C1 segment of cervical spinal cord (tissue), 14 donors: ENCODE measurements around the gene HCN3.
"Not testable (repeated sequence)": the region's sequence is repeated elsewhere in the genome, so short reads cannot be mapped to it uniquely, and the experiment has no call there.

ENCODE experiments used
- DNase-seq, 14 donors: peaks; one replicate each; lab custom pipeline; 2025; lab: John Stamatoyannopoulos, UW

HCN3 gene

DNA sequence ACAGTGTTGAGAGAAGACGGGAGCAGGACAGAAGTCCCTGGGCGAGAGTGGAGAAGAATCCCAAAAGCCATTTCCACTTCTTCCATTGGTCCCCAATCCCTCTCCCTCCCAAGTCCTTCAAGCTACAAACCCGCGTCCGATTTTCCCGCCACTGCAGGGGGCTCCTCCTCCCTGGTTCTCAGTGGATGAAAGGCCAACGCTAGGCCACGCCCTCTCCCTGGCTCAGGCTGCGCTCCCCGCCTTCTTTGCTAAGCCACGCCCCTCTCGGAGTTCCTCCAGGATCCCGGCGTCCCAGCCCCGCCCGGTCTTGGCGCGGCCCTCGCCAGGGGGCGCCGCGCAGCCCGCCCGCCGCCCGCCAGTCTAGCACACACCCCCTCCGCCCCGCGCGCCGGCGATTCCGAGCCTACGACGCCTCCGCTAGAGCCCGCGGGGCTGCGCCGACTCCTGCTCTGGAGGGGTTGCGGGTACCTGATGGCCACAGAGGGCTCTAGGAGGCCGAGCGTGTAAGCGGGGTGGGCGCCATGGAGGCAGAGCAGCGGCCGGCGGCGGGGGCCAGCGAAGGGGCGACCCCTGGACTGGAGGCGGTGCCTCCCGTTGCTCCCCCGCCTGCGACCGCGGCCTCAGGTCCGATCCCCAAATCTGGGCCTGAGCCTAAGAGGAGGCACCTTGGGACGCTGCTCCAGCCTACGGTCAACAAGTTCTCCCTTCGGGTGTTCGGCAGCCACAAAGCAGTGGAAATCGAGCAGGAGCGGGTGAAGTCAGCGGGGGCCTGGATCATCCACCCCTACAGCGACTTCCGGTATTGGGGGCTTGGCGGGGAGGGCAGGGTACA is at the start of gene HCN3:
Gene HCN3, plus strand, starts transcription at position 394 of the 832 bp plus-strand sequence. Its CDS starts 128 bp downstream, at position 522.
- peak; percentile 42 to 94 (median 90) for DNase-seq

DNA sequence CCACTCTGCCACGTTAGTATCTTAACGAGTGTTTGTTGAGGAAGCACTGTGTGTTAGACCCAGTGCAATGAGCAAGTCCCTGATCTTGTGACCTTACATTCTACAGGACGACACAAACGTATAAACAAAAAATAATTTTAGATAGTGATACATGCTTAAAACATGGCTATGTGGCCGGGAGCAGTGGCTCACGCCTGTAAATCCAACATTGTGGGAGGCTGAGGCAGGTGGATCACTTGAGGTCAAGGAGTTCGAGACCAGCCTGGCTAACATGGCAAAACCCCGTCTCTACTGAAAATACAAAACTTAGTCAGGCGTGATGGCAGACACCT is 49.2 kb upstream of the HCN3 start:
- peak in 1 of 14 donors; percentile 32 for DNase-seq

DNA sequence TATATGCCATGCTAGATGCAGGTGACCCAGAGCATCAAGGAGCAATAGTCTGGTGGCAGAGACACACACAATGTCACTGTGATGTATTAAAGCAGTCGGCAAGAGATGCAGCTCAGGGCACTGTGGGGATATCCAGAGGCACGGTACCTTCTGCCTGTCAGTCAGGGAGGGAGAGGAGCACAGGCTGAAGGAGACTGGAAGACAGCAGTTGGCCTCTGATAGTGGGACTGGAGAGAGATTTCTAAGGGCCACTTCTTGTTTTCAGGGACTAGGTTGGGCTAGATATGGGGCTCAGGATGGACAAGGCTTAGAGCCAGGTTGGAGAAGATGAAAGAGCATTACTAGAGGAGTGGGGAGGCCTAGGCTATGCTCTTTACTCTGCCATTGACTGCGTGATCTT is 46.0 kb upstream of the HCN3 start:
- DNase-seq = not testable (repeated sequence)

DNA sequence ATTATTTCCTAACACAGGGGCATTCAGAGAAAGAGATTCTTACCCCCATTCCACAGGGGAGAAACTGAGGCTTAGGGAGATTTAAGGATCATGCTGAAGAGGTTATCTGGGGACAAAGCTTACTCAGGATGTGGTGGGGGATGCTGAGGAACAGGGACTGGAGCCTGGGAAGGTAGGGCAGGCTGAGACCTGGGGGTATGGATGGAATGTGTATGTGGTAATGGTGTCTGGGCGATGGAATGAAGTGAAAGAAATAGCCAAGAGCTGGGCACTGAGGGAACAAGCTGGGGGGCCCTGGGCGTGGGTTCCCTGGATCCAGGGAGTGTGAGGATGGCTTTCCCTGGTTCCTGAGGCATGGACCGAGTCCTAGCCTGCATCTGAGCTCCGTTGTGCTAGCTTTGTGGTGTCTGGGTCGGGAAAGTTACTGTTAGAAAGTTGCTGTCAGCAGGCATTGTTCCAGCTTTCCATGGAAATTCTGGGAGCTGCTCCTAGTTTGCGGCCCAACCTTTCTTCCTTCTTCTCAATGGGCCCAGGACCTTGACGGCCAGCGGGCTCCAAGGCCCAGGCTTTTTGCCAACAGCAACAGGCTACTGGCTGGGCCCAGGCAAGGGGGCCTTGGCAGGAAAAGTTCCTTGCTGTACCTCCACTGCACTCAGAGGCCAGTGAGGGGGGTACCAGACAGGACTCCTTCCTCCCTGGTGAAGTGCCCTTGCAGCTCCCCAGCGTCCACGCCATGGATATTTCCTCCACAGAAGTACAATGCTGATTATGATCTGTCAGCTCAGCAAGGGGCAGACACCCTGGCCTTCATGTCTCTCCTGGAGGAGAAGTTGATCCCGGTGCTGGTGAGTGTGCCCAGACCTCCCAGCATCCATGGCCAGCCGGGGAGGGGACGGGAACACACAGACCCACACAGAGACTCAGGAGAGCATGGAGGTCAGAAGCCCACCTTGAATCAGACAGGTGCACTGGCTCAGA is 45.0 kb upstream of the HCN3 start:
- DNase-seq = peak in 6 of 14 donors; percentile 11 to 58 (median 27)

DNA sequence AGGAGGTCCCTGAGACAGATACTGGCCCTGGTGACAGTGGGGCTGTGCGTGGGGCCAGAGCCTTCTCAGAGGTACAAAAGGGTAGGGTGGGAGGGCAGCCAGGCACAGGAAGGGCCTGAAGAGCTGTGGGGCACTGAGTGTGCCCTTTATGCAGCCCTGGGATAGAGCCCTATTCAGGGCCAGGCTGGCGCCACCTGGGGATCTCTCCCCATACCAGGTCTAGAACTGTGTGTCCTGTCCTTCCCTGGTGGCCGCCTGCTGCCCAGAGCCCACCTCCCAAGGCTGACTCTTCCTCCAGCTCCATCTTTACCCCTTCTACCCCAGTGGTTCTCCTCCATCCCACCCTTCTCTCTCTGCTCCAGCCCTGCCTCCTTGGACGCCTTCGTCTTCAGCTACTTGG is 43.8 kb upstream of the HCN3 start:
- not testable (repeated sequence) for DNase-seq

DNA sequence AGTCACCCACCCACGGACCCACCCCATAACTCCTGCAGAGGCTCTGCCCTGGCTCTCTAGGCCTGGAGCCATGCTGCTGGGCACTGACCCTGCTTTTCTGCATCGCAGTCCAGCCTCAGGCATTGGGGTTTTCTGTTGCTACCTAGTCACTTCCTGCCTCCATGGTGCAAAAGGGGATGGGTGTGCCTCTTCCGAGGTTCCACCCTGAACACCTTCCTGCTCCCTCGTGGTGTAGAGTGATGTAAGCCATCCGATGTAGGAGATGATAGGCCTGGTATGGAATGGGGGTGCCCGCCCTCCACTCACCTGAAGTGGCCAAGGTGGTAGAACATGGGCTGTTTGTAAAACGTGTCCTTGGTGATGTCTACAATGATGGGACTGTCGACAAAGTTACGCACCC is 41.9 kb upstream of the HCN3 start:
- DNase-seq = not testable (repeated sequence)

DNA sequence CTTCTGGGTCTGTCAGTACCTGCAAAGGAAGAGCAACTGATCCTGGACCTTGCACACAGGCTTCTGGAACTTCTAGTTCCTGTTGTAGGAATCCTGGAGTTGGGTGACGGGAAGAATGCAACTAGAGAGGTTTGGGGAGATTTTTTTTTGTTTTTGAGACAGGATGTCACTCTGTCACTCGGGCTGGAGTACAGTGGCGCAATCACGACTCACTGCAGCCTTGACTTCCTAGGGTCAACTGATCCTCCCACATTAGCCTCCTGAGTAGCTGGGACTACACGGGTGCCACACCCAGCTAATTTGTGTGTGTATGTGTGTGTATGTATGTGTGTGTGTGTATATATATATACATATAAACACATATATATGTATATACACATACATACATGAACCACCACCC is 40.8 kb upstream of the HCN3 start:
- DNase-seq = no peak

DNA sequence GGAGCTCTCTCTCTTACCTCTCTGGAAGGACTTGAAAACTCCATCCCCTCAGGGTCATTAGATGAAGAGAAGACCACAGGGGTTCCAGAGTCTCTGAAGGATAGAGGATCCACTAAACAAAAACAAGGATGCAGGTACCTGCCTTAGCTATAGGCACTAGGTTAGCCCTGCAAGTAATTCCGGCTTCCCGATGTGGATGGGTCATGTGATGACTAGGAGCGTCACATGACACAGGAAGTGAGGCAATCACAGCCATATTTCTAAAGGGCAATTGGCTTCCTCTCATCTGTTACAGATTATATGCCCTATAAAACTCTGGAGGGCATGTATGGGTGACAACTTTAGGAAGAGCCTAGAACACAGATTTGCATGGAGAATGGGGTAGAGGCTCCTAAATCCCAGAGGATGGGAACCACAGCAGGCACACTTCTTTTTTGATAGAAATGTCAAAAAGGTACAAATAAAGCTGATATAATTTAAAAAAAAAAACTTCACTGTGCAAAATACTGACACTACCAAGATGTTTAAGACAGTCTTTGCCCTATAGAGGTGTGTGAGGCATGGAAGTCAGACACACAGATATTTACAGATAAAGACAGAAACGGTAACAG is 36.1 kb upstream of the HCN3 start:
- peak in 12 of 14 donors; percentile 18 to 81 (median 69) for DNase-seq

DNA sequence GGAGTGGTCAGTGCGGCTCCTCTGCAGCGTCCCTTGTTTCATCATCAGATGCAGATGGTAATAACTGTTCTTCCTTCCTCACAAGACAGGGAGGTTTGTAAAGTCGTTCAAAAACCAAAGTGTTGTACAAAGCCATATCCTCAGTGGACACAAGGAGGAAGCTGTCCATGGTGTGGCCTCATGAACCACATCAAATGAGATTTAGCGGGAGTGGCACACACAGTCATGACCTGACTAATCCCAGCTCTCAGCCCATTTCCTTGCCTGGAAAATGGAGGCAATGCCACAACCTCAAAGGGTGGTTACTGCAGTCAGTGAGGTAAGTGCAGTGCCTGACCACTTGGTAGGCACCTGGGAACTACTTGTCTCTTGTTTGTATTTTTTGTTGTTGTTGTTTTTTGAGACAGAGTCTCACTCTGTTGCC is 35.4 kb upstream of the HCN3 start:
- no peak for DNase-seq

DNA sequence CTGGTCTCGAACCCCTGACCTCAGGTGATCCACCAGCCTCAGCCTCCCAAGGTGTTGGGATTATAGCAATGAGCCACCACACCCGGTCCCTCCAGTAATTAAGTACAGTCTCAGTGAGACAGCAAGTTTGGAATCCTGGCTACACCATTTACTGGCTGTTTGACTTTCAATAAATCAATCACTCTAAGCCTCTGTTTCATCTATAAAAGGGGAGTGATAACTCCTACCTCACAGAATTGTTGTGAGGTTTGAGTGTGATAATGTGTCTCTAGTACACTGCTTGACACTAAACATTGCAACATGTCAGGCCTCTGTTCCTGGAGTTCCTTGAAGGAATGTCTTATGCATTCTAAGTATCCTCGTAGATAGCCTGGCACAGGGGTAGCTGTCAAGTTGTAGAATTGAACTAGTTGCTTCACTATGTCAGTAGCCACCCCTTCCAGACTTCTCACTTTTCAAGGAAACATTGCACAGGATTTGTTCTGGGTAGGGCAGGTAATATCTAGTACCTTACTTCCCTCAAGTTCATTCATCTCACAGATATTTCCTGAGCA is 34.4 kb upstream of the HCN3 start:
- no peak for DNase-seq

DNA sequence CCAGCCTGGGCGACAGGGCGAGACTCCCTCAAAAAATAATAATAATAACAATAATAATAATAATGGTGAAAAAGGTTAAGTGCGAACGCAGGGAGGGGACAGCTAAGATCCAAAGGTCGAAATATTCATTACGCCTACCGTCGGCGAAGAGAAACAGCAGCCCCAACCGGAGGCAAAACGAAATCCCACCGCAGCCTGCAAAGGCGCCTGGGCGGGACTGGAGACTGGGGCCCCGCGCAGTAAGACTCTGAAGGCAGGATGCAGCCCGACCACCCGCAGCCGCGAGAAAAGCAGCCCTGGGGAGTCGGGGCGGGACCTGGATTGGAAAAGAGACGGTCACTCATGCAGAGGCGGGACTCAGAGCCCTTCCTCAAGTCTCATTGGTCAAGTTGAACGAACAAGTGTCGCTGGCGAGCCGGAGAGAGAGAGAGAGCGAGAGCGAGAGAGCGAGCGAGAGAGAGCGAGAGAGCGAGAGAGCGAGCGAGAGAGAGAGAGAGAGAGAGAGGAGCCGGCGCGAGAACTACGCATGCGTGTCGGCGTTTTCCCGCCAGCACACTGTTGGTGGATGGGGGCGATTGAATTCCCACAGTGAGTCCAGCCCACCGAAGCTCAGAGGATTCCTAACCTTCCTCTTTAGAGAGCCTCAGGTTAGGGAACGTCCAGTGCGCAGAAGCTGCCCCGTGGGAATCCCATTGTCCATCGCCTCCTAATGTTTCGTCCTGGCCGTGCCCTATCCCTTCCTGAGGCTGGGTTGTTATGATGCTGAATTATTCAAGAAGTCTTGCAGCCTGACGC is 32.7 kb upstream of the HCN3 start:
- peak; percentile 79 to 99 (median 95) for DNase-seq

DNA sequence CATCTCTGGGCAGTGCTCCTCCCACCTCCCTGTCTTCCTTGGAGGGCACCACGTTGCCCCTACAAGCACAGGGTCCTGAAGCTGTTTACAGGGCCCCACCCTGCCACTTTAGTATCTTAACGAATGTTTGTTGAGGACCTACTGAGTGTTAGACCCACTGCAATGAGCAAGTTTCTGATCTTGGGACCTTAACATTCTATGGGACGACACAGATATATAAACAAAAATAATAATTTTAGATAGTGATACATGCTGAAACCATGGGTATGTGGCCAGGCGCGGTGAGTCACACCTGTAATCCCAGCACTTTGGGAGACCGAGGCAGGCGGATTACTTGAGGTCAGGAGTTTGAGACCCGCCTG is 32.1 kb upstream of the HCN3 start:
- DNase-seq = no peak

DNA sequence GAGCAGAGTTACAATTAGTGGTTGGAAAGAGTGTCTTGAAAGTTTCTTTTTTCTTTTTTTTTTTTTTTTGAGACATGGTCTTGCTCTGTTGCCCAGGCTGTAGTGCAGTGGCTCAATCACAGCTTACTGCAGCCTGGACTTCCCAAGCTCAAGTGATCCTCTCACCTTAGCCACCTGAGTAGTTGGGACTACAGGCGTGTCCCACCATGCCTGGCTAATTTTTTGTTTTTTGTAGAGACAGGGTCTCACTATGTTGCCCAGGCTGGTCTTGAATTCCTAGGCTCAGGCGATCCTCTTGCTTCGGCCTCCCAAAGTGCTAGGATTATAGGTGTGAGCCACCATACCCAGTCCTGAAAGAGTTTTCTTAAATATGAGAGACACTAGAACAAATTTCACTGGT is 30.5 kb upstream of the HCN3 start:
- not testable (repeated sequence) for DNase-seq

DNA sequence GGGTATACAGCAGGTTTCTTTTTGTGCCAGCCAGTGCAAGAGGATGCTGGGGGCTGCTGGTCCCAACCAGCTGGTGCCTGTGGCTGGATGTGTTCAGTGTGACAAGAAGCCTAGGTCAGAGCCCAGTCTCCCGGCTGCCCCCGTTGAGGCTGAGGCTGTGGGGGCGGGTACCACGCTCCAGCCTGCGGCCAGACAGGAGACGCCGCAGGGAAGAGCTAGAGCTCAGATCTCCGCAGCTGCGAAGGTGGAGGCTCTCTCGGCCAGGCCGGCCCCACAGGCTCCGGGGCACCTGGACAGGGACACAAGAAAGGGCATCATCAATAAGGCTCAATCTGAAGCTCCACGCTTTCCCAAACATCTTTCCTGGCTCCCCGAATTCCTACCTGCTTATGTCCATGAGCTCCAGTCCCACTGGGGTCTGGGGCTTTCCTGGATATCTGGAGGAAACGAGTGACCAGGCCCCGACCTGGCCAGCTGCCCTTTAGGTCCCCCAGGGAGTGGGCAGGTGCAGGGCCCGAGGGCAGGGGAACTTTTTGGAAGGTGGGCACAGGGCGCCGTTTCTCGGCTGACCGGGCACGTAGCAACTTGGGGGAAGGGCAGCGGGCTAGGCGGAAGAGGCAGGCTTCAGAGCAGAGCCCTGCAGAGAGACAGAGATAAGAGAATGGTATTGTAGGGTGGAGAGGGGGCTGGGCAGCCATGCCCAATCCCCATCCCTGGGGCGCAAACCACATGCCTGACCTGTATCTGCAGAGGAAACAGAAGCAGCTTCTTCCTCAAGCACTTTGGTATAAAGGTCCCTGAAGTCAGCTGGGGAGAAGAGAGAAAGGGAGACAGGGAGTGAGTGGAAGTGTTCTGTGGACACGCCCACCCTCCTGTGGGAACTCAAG is 29.4 kb upstream of the HCN3 start:
- no peak for DNase-seq

DNA sequence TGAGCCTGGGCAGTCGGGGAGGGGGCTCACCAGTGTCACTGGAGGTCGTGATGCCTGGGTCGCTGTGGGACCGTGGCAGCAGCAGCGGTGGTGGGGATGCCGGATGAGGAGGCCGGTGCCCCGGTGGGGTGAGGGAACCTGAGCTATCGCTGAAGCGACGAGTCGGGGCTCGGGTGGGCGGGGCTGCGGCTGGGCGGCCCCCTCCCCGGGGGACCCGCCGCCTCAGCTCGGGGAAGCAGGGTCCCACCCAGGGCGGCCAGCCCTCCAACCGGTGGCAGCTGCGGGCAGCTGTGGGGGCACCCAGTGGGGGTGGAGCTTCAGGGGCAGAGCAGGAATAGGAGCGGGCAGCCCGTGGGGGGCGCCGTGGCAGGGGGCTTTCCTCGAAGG is 27.0 kb upstream of the HCN3 start:
- no peak for DNase-seq

DNA sequence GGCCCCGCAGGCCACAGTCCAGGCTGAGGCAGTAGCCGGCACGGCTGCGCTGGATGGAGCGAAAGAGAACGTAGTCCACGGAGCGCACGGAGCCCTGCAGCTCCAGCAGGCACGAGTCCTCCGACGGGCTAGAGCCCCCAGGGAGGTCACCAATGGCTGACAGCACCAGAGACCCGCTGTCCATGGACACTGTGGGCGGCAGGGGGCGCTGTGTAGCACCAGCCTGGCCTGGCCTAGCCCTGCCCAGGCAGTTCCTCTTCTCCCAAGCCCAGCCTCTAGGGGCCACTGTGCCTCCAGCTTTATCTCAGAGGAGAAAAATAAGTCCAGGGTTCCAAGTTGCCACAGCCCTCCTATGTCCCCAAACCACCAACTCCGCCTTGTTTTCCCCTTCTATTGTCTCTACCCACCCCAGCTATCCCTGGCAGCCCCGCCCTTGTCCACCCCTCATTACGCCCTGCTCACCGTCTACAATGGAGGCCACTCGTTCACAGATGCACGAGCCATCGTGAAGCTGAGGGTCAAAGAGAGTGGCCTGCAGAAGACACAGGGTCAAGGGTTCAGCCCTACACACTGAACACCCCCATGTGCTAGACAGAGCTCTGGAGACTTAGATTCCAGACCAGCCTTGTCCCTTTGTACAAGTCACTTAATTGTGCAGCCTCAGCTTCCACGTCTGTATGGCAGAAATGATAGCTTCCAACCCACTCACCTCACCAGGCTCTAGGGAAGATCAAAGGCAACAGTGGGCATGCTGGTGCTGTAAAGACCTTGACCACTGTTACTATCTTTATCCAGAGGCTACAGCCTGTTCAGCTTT is 26.4 kb upstream of the HCN3 start:
- DNase-seq = peak in 13 of 14 donors; percentile 32 to 89 (median 77)

DNA sequence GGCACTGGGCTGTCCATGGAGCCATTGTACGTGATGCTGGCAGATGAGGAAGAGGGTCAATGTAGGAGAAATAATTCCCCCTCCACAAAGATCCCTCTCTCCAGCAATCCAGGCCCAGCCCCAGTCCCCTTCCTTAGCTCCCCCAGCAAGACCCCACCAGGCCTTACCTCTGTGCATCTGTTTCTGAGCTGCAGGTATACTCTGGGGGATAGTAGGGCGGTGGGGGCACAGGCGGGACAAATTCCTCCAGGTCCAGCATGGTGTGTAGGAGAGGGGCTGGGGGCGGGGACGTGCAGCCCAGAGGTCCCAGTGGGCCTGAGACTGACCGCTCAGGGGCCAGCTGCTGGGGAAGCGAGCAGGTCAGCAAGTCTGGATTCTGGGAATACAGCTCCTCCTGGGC is 25.7 kb upstream of the HCN3 start:
- no peak for DNase-seq

DNA sequence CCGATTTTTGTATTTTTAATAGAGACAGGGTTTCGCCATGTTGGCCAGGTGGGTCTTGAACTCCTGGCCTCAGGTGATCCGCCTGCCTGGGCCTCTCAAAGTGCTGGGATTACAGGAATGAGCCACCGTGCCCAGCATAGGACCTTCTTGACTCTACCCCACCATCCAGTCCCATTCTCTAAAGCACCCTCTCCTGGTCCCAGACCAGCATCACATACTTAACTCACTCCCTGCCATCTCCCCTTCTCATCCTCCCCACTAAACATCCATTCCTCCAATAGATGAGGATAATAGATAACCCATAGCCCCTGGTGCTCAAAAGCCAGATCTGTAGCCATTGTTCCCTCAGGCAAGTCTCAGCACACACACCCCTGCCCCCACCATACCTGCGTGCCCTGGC is 24.1 kb upstream of the HCN3 start:
- no peak for DNase-seq

DNA sequence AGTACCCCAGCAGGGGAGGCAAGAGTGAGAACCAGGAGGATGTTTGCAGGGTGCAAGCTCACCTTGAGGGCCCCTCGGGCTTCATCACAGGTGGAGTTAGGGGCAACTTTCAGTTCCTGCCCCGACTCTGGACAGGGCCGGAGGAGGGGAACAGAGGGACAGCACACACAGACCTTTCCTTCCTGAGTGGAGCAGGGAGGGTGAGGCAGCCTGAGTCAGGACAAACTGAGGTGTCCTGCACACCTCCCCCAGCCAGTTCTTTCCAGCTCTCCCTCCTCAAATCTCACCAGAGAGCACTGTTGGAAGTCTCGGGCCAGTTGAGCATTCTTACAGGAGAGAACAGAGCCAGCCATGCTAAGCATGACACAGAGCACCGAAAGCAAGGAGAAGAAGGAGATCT is 23.5 kb upstream of the HCN3 start:
- DNase-seq = no peak
